Measurements from ENCODE around the gene TNIK. TPM values are rescaled to one million over a fixed set of nuclear protein-coding genes. Genes with fewer than 3 reads are reported as not detected.

Gene TNIK
- total RNA-seq, 2 experiments from 2014 or later = 27.0 to 28.8 TPM

DNA sequence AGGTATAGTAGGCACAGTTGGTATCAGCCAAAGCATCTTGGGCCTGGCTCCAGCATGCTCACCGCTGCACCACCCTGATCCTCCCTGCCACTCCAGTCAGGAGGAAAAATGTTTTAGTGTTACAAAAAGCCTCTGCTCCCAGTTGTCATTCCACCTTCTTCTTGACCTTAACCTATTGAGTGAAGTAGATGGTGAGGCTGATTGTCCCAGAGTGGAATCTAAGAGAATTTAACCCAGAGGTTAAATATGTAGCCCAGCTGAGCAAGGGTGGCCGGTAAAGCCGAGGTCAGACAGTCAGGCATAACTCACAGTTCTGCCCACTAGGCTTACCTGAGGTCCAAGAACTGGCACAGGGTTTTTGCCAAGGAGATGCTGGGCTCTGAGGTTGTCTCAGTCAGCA lies 30.7 kb upstream of the TNIK start:
- DNase-seq = no peak
- intact Hi-C loops (cut with micrococcal nuclease) = loop anchor here (1.0 to 5.0 kb wide), 2 partner anchors 11 to 1269 kb away; partner anchors contain the start of gene PRKCI
- no peaks in the 10 kb centered on the region for H3K9me3 Mint-ChIP-seq
- peak overlapping the region; percentile 51 for H3K4me3 Mint-ChIP-seq
- CTCF ChIA-PET = interaction anchor here (1.1 to 2.5 kb wide), 3 partner anchors 11 to 328 kb away, joined by 3 to 6 read pairs (median 3); no protein-coding TSS in a partner anchor
- no peaks in the 10 kb centered on the region for H3K27me3 Mint-ChIP-seq (ENCODE audit: low read depth)
- H3K27ac Mint-ChIP-seq = peak overlapping the region; percentile 62
- no peaks in the 10 kb centered on the region for H3K36me3 Mint-ChIP-seq (ENCODE audit: low read depth)
- peaks cover 34% of the 10 kb centered on the region for H3K4me1 Mint-ChIP-seq (ENCODE audit: low read depth)

DNA sequence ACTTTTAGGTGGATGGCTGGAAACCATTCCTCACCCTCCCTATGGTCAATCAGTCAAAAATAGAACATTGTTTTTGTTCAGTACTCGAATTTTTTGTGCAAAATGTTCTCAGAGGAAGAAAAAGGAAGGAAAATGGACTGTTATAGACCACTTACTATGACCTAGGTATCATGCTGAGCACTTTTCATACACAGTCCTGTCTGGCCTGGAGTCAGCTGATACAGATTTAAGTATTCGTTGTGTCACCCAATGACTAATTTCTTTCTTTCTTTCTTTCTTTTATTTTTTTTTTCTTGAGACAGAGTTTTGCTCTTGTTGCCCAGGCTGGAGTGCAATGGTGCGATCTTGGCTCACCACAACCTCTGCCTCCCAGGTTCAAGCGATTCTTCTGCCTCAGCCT lies 29.1 kb upstream of the TNIK start:
- intact Hi-C loops (cut with micrococcal nuclease) = no loop called here
- no peak overlapping the region for H3K4me3 Mint-ChIP-seq
- H3K4me1 Mint-ChIP-seq (ENCODE audit: low read depth) = peaks cover 25% of the 10 kb centered on the region
- no peaks in the 10 kb centered on the region for H3K36me3 Mint-ChIP-seq (ENCODE audit: low read depth)
- H3K9me3 Mint-ChIP-seq = no peaks in the 10 kb centered on the region
- no peak for DNase-seq
- no peaks in the 10 kb centered on the region for H3K27me3 Mint-ChIP-seq (ENCODE audit: low read depth)
- CTCF ChIA-PET = interaction anchor here (0.7 kb wide), 1 partner anchor 803 kb away, joined by 3 read pairs; no protein-coding TSS in a partner anchor
- no peak overlapping the region for H3K27ac Mint-ChIP-seq

DNA sequence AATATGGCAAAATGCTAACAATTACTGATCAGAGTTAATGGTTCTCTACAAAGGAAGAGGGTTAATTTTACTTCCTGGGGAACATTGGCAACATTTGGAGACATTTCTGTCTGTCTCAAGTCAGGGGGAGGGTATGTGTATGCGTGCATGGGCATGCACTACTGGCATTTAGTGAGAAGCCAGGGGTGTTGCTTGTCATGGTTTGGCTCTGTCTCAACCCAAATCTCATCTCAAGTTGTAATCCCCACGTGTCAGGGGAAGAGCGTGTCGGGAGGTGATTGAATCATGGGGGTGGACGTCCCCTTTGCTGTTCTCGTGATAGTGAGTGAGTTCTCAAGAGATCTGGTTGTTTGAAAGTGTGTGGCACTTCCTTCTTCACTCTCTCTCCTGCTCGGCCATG lies 28.3 kb upstream of the TNIK start:
- no peak overlapping the region for H3K27ac Mint-ChIP-seq
- CTCF ChIA-PET = interaction anchor here (0.7 kb wide), 1 partner anchor 804 kb away, joined by 3 read pairs; no protein-coding TSS in a partner anchor
- H3K27me3 Mint-ChIP-seq (ENCODE audit: low read depth) = no peaks in the 10 kb centered on the region
- no peak overlapping the region for H3K4me3 Mint-ChIP-seq
- intact Hi-C loops (cut with micrococcal nuclease) = no loop called here
- no peak for DNase-seq
- no peaks in the 10 kb centered on the region for H3K36me3 Mint-ChIP-seq (ENCODE audit: low read depth)
- H3K4me1 Mint-ChIP-seq (ENCODE audit: low read depth) = peaks cover 18% of the 10 kb centered on the region
- H3K9me3 Mint-ChIP-seq = no peaks in the 10 kb centered on the region

DNA sequence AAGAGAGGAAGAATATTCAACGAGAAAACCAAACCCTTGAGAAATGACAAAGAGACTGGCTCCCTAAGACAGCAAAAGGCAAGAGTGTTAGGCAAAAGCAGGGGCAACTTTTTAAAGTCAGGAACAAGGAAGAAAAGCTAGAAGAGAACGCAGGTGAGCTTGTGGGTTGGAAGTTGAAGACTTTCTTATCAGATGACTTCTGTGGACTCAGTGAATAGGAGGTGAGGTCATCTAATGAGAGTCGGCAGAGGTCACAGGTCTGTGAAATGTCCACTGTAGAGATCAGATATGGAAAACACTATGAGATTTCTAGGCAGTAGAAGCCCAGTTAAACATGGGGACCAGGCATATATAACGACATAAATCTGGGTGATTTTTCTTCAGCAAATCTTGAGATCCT lies 27.2 kb upstream of the TNIK start:
- Mint-ChIP-seq H3K27me3 (ENCODE audit: low read depth) (no peaks in the 10 kb centered on the region), H3K36me3 (ENCODE audit: low read depth) (no peaks in the 10 kb centered on the region), H3K4me1 (ENCODE audit: low read depth) (peaks cover 11% of the 10 kb centered on the region), H3K27ac (no peak overlapping the region), H3K4me3 (no peak overlapping the region), H3K9me3 (no peaks in the 10 kb centered on the region)
- CTCF ChIA-PET = no interaction called here
- DNase-seq = no peak
- intact Hi-C loops (cut with micrococcal nuclease) = no loop called here

DNA sequence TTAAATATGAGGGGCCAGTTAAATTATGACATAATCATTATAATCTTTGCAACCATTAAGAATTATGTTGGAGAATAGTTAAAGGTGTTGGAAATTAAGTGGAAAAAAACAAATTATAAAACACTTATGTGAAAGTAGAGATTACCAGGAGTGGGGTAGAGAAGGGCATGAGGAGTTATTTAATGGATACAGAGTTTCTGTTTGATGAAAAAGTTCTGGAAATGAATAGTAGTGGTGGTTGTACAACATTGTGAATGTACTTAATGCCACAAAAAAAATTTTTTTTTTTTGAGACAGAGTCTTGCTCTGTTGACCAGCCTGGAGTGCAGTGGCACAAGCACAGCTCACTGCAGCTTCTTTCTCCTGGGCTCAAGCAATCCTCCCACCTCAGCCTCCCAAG lies 25.1 kb upstream of the TNIK start:
- no peak for DNase-seq
- intact Hi-C loops (cut with micrococcal nuclease) = no loop called here
- no peaks in the 10 kb centered on the region for H3K27me3 Mint-ChIP-seq (ENCODE audit: low read depth)
- no peaks in the 10 kb centered on the region for H3K36me3 Mint-ChIP-seq (ENCODE audit: low read depth)
- H3K4me1 Mint-ChIP-seq (ENCODE audit: low read depth) = peaks cover 14% of the 10 kb centered on the region
- CTCF ChIA-PET = interaction anchor here (0.6 to 0.7 kb wide), 2 partner anchors 230 to 298 kb away, joined by 3 to 4 read pairs; no protein-coding TSS in a partner anchor
- no peaks in the 10 kb centered on the region for H3K9me3 Mint-ChIP-seq
- H3K27ac Mint-ChIP-seq = no peak overlapping the region
- H3K4me3 Mint-ChIP-seq = no peak overlapping the region

DNA sequence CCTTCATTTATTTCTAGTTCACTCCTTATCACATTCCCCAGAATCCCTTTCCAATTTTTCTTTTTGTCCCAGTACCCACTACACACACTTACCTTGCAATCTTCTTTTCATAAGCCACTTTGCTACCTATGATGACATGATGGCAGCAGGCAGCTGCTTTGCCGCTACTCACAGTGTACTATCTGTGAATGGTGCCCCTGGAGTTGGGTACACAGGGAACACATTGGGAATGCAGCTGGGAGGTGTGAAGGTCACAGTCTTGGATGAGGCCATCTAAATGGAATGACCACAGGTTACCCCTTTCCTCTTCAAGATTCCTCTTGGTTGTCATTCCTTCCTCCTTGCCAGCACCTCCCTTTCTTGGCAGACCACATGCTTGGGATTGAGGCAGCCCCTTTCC lies 20.8 kb upstream of the TNIK start:
- Mint-ChIP-seq H3K27me3 (ENCODE audit: low read depth) (no peaks in the 10 kb centered on the region), H3K4me3 (no peak overlapping the region), H3K27ac (peak overlapping the region; percentile 80), H3K36me3 (ENCODE audit: low read depth) (no peaks in the 10 kb centered on the region), H3K9me3 (no peaks in the 10 kb centered on the region), H3K4me1 (ENCODE audit: low read depth) (peaks cover 16% of the 10 kb centered on the region)
- intact Hi-C loops (cut with micrococcal nuclease) = no loop called here
- CTCF ChIA-PET = interaction anchor here (1.0 to 1.5 kb wide), 3 partner anchors 11 to 107 kb away, joined by 3 read pairs; no protein-coding TSS in a partner anchor
- no peak for DNase-seq

DNA sequence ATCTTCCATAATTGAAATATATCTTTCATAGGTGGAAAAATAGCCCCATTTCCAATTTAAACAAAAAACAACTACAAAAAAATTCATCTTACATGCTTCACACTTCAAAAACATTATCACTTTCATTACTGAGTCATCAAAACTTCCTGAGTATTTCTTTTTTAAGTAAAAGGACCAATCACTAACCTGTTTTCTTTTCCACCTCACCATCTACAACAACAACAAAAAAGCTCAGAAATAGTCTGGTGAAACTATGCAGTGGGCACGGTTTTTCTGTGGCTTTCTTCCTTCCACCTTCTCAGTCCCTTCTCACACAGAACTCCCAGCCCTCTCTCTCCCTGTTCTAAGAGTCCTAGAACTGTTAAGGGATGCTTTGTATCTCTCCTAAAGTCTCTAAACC lies 20.3 kb upstream of the TNIK start:
- Mint-ChIP-seq H3K27ac (peak overlapping the region; percentile 80), H3K4me3 (no peak overlapping the region), H3K36me3 (ENCODE audit: low read depth) (no peaks in the 10 kb centered on the region), H3K27me3 (ENCODE audit: low read depth) (no peaks in the 10 kb centered on the region), H3K4me1 (ENCODE audit: low read depth) (peaks cover 16% of the 10 kb centered on the region), H3K9me3 (no peaks in the 10 kb centered on the region)
- DNase-seq = peak; percentile 22
- intact Hi-C loops (cut with micrococcal nuclease) = loop anchor here (1.0 kb wide), 3 partner anchors 11 to 20 kb away; partner anchors contain the start of gene TNIK
- CTCF ChIA-PET = interaction anchor here (1.0 to 1.5 kb wide), 3 partner anchors 11 to 107 kb away, joined by 3 read pairs; no protein-coding TSS in a partner anchor

DNA sequence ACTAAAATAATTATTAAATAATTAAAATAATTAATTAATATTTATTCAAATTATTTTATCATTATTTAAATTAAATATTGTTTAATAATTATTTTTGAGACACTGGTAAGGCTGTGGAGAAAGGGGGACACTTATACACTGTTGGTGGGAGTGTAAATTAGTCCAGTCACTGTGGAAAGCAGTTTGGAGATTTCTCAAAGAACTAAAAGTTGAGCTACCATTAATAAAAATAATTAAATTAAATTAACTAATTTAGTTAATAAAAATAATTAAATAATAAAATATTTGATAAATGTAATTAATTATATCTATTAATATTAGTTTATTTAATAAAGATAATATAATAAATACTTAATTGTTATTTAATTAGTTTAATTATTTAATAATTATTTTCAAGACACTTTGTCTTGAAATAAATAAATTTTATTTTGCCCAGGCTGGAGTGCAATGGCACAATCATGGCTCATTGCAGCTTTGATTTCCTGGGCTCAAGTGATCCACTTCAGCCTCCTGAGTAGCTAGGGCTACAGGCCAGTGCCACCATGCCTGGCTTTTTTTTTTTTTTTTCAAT lies 16.4 kb upstream of the TNIK start:
- Mint-ChIP-seq H3K9me3 (no peaks in the 10 kb centered on the region), H3K27me3 (ENCODE audit: low read depth) (no peaks in the 10 kb centered on the region), H3K4me1 (ENCODE audit: low read depth) (peaks cover 16% of the 10 kb centered on the region), H3K4me3 (no peak overlapping the region), H3K36me3 (ENCODE audit: low read depth) (no peaks in the 10 kb centered on the region), H3K27ac (no peak overlapping the region)
- CTCF ChIA-PET = interaction anchor here (0.7 kb wide), 2 partner anchors 75 to 277 kb away, joined by 3 read pairs; no protein-coding TSS in a partner anchor
- DNase-seq = no peak
- intact Hi-C loops (cut with micrococcal nuclease) = no loop called here

DNA sequence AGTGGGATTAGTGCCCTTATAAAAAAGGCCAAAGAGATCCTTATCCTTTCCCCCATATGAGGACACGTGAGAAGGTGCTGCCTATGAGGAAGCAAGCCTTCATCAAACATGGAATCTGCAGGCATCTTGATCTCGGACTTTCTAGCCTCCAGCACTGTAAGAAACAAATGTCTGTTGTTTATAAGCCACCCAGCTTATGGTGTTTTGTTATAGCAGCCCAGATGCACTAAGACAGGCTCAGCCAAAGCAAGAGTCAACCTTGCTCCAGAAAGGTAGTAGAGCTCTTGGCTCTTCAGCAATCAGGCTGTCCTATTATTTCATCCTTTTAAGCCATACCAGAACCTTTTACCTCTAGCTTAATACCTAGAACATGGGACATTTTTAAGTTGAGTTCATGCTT lies 12.3 kb upstream of the TNIK start:
- CTCF ChIA-PET = interaction anchor here (0.6 to 2.0 kb wide), 3 partner anchors 12 to 318 kb away, joined by 3 to 7 read pairs (median 3); partner anchors contain the start of gene TNIK
- intact Hi-C loops (cut with micrococcal nuclease) = no loop called here
- H3K4me1 Mint-ChIP-seq (ENCODE audit: low read depth) = no peaks in the 10 kb centered on the region
- no peaks in the 10 kb centered on the region for H3K36me3 Mint-ChIP-seq (ENCODE audit: low read depth)
- H3K27ac Mint-ChIP-seq = no peak overlapping the region
- no peak for DNase-seq
- H3K4me3 Mint-ChIP-seq = no peak overlapping the region
- H3K27me3 Mint-ChIP-seq (ENCODE audit: low read depth) = no peaks in the 10 kb centered on the region
- H3K9me3 Mint-ChIP-seq = no peaks in the 10 kb centered on the region

DNA sequence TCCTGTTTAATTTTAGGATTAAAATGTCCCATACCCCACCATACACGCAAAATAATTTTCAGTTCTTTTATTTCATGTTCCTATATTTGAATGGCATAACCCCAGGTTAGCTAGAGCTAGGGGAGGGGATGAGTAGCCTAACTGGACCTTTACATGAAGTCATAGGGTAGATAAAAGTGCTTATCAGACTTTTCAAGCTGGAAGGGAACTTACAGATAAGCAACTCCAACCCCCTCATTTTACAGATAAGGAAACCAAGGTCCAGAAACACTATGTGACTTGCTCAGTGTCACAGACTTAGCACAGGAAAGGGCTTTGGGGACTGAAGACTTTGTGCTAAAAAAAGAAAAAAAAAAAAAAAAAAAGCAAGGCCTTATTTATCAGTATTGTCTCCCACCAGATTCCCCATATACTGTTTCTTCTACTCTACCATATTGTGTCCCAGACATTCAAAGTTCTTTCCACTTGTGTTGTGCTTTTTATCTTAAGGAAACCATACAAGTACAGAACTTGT lies 10.6 kb upstream of the TNIK start:
- intact Hi-C loops (cut with micrococcal nuclease) = no loop called here
- CTCF ChIA-PET = interaction anchor here (2.0 kb wide), 1 partner anchor 10 kb away, joined by 7 read pairs; the partner anchor contains the start of gene TNIK
- Mint-ChIP-seq H3K4me3 (no peak overlapping the region), H3K27me3 (ENCODE audit: low read depth) (no peaks in the 10 kb centered on the region), H3K36me3 (ENCODE audit: low read depth) (no peaks in the 10 kb centered on the region), H3K27ac (no peak overlapping the region), H3K4me1 (ENCODE audit: low read depth) (peaks cover 2% of the 10 kb centered on the region), H3K9me3 (no peaks in the 10 kb centered on the region)
- DNase-seq = no peak

DNA sequence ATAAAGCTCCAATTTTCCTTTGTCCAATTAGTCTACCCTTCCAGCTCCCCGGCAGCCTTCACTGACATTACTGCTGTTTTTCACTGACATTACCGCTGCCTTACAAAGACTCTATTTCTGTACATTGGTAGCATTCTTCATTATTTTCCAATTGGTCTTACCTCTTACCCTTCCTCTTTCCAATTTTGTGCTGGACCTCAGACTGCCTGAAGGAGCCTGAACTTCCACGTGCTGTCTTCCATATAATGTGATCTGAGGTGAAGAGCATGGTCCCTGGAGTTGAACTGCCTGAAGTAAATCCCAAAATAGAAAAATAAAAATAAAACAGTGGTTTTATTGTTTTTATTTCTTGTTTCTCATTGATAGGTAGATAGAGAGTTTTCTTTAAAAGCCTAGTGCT lies 9.2 kb upstream of the TNIK start:
- no peak for DNase-seq

DNA sequence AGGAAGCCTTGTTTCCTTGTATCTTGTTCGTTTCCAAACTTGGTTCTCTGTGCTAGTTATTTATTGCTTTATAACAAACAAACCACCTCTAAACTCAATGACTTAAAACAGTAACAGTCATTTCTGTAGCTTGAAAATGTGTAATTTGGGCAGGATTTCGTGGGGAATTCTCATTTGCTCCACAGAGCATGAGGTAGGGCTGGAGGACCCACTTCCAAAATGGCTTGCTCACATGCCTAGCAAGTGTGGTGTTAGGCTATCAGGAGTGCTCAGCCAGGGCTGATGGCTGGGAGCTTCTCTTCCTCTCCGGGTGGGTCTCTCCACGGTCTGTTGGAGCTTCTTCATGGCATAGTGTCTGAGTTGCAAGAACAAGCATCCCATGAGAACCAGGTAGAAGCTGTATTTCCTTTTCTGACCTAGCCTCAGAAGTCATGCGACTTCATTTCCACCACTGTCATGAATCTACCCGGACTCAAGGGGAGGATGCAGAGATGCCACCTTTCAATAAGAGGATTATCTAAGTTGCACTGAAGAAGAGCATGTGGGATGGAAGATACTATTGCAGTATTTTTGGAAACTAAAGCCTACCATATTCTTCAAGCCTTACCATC lies 8.2 kb upstream of the TNIK start:
- no peak overlapping the region for H3K27ac Mint-ChIP-seq
- no peaks in the 10 kb centered on the region for H3K36me3 Mint-ChIP-seq (ENCODE audit: low read depth)
- CTCF ChIA-PET = no interaction called here
- no peaks in the 10 kb centered on the region for H3K27me3 Mint-ChIP-seq (ENCODE audit: low read depth)
- no peak for DNase-seq
- no peaks in the 10 kb centered on the region for H3K9me3 Mint-ChIP-seq
- intact Hi-C loops (cut with micrococcal nuclease) = loop anchor here (1.0 kb wide), 1 partner anchor 12 kb away; no protein-coding TSS in a partner anchor
- no peak overlapping the region for H3K4me3 Mint-ChIP-seq
- H3K4me1 Mint-ChIP-seq (ENCODE audit: low read depth) = peaks cover 2% of the 10 kb centered on the region

More for the DNA sequence above, 9.2 kb upstream of the TNIK start:
- H3K27me3 Mint-ChIP-seq (ENCODE audit: low read depth) = no peaks in the 10 kb centered on the region
- H3K27ac Mint-ChIP-seq = no peak overlapping the region
- H3K36me3 Mint-ChIP-seq (ENCODE audit: low read depth) = no peaks in the 10 kb centered on the region
- no peak overlapping the region for H3K4me3 Mint-ChIP-seq
- no peaks in the 10 kb centered on the region for H3K9me3 Mint-ChIP-seq
- peaks cover 2% of the 10 kb centered on the region for H3K4me1 Mint-ChIP-seq (ENCODE audit: low read depth)
- intact Hi-C loops (cut with micrococcal nuclease) = no loop called here
- CTCF ChIA-PET = no interaction called here
